Measurements from ENCODE around the gene CYB5A.
"Not testable (repeated sequence)": the region's sequence is repeated elsewhere in the genome, so short reads cannot be mapped to it uniquely, and the experiment has no call there.

The CYB5A gene

GRCh38 chr18:74292982-74293381 is 1.2 kb upstream of the CYB5A start:
- not testable (repeated sequence) for DNase-seq

- DNase-seq = no peak
Observed at GRCh38 chr18:74292541-74292858, 737 bp upstream of the CYB5A start.

DNA sequence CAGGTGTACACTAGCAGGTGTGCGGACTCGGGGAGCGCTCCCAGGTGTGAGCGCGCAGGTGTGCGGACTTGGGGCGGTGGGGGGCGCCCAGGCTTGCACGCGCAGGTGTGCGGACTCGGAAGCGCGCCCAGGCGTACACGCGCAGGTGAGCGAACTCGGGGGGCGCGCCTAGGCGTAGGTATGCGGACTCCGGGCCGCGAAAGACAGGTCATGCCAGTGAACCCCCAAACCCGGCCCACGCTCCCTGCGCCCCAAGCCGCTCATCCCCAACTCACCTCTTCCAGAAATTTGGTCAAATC is 342 bp downstream of the CYB5A start:
- no peak for DNase-seq

- peak; percentile 86 for DNase-seq
Observed at GRCh38 chr18:74290794-74291471, 830 bp downstream of the CYB5A start.

DNA sequence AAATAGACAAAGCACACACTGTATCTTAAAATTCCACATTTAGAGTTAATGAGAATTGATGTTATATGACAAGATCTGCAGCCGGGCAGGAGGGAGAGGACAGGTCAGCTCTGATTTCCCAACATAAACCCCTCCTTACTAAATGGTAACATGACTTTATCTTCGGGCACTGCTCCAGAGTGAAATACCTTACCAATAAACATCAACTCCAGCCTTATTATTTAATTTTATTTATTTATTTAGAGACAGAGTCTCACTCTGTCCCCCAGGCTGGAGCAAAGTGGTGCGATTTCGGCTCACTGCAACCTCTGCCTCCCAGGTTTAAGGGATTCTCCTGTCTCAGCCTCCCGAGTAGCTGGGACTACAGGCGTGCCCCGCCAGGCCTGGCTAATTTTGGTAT is 1.7 kb downstream of the CYB5A start:
- no peak for DNase-seq

- DNase-seq = no peak
Observed at GRCh38 chr18:74289137-74289536, 2.6 kb downstream of the CYB5A start.

GRCh38 chr18:74288730-74289129 is 3.0 kb downstream of the CYB5A start:
- DNase-seq = no peak

DNA sequence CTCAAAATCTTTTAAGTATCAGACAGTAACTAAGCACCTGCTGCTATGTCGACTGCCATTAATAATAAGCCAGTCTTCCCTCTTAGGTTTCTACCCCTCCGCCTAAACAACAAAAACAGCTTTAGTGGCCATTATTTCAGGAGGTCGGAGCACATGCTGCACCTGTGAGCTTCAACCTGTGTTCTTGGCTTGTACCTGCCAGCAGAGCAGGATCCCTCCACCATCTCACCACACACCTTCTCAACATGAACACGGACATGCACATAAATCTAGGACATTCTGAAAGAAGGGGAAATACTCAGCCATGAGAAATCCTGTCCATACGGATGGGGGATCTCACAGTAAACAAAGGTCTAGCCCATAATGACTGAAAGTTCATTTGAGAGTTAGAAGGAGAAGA is 3.7 kb downstream of the CYB5A start:
- peak; percentile 48 for DNase-seq

DNA sequence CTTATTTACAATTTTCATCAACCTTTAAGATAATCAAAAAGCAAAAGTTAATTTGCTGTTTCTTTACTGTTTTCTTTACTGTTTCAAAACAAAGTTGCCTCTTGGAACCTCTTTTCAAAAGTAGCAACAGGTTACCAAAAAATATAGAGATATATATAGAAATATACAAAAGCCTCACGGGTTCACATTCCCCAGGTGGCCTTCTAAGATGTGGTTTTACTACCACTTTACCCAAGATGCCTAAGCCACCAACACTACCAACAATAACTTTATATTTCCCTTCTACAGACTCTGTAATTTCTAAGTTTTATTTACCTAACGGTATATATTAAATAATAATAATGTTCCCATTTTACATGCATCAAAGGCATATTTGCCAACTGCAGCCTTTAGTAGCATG is 4.9 kb downstream of the CYB5A start:
- DNase-seq = no peak

- no peak for DNase-seq
Observed at GRCh38 chr18:74286106-74286855, 5.5 kb downstream of the CYB5A start.

DNA sequence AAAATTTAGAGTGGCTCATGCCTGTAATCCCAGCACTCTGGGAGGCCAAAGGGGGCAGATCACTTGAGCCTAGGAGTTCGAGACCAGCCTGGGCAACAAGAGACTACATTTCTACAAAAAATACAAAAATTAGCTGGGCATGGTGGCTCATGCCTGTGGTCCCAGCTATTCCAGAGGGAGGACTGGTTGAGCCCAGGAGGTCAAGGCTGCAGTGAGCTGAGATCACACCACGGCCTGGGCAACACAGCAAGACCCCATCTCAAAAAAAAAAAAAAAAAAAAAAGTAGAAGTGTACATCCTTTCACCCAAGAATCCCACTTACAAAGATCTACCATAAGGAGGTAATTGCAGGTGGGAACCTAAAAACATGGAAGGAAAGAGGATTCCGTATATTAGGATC is 6.2 kb downstream of the CYB5A start:
- not testable (repeated sequence) for DNase-seq

GRCh38 chr18:74284980-74285355 is 6.8 kb downstream of the CYB5A start:
- DNase-seq = peak; percentile 76

- DNase-seq = peak; percentile 87
Observed at GRCh38 chr18:74284191-74284979, 7.4 kb downstream of the CYB5A start.

DNA sequence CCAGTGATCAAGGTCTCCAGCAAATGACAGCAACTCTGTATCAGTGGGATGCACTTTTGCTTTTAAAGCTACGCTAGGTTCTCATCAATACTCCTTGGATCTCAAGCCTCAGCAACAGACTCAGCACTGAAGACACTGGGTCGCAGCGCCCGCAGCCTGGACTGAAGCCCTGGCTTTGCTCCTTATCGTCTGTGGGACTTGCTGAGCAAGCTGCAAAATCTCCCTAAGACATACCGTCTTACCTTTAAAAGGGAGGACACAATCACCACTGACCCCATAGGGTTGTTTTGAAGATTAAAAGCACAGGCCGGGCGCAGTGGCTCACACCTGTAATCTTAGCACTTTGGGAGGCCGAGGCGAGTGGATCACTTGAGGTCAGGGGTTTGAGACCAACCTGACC is 8.1 kb downstream of the CYB5A start:
- no peak for DNase-seq

- DNase-seq = no peak
Observed at GRCh38 chr18:74282755-74283554, 8.8 kb downstream of the CYB5A start.

DNA sequence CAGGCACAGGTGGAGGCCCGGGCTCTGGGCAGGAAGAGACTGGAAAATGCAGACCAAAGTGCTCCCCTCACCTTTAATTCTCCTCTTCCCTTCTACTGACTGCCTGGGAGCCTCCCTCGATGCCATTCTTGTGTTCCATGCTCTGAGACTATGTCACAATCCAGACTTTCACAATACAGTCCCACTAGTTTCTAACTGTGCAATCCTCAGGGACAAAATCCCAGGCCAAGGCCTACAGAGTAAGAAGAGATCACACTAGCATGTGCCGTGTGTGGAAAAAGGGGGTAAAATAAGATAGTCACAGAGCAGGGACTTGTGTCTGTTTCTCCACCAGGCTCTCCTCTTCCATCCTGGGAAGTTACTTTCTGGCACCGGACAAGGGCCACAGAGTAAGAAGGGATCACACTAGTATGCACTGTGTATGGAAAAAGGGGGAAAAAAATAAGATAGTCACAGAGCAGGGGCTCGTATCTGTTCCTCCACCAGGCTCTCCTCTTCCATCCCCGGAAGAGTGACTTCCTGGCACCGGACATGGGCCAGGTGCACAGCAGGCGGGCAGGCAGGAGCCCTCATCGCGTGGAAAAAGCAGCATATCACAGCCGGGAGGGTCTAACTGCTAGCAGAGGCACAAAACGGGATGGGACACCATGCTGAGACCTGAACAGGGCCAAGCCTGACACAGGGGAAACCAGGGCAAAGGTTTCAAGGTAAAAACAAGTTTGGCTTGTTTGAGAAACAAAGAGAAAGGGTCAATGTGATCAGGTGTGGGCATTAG is 9.6 kb downstream of the CYB5A start:
- DNase-seq = peak; percentile 66

DNA sequence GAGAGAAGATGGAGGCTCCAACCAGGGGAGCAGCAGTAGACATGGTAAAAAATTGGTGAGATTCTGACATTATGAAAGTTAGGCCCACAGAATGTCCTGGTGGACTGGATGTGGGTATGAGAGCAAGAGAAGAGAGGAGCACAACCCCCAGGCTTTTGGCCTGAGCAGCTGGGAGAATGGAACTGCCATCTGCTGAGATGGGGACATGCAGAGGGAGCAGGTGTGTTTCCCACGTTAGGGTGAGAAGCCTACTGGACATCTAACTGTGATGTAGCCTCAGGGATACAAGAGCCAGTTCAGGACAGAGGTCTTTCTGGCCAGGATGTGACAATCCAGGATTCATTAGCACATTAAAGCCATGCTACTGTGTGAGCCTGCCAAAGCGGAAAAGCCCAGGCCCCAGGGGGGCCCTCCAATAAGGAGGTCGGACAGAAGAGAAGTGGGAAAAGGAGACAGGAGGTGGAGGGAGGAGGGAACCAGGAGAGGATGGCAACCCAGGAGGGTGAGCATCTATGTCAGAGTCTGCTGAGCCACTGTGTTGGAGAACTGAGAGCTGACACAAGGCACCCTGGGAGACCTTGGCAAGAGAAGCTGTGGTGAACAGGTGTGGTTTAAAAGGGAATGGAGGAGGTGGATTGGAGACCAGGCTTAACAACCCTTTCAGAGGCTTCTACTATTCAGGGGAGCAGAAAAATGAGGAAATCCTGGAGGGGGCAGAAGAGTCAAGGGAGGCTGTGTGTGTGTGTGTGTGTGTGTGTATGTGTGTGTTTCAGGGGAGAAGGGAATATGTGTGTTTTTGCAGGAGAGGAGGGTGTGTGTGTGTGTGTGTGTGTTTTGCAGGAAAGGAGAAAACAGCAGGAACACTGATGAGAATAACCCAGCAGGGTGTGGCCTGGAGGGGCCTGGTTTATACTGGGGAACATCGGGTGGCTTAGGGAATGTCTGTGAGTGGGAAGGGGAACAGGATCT is 10.5 kb downstream of the CYB5A start:
- peak; percentile 47 for DNase-seq

DNA sequence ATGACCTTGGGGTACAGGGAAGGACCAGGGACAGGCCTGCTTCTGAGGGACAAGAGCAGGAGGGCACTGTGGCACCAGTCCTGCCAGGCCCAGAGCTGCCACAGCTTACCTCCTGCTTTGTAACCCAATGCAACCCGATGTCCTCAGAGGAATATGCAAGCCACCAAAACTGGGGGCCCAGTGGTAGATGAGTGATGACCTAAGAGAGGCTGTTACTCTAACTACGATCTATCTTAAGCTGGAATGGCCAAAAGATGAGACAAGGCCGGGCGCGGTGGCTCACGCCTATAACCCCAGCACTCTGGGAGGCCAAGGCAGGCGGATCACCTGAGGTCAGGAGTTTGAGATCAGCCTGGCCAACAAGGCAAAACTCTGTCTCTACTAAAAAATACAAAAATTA is 12.8 kb downstream of the CYB5A start:
- no peak for DNase-seq

DNA sequence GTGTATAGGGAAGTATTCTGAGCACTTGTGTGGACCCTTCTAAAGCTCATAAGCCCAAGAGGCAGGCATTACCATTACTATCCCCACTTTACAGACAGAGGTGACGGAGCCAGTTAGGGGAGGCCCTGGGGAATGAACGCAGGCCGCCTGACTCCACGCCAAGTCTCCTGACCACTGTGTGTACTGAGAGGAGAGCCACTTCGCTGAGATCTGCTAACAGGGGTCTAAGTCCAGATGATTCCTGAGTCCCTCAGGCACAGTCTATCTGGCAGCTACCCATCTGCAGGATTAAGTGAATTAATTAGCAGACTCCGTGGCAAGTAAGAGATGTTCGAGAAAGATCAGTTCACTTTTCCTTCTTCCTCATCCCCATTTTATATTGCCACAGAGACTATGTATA is 13.7 kb downstream of the CYB5A start:
- no peak for DNase-seq

DNA sequence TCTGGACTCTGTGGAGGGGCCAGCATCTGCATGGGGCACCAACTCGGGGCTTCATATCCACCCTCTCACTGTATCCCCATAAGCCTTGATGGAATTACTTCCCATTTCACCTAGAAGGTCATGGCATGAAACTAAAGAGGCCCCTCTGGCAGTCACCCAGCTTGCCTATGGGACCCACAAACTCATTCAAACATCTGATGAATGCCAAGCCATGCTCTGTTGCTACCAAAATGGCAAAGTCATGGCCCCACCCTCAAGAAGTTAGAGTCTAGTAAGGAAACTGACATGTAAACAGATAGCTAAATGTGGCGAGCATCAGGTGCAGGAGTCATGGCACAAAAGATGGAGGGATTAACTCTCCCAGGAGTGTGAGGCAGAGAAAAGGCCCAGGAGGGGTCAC is 14.5 kb downstream of the CYB5A start:
- DNase-seq = no peak

- no peak for DNase-seq
Observed at GRCh38 chr18:74276609-74277008, 15.2 kb downstream of the CYB5A start.
